Keratinocyte (primary cell): ENCODE data around the gene ELF4. TPM values are rescaled to one million over a fixed set of nuclear protein-coding genes. Genes with fewer than 3 reads are reported as not detected.

ENCODE experiments used
- DNase-seq: peaks from one replicate; pipeline ENCODE4 v3.0.0-alpha.2; 2011; ENCODE audit warnings: low read depth, missing footprints, low spot score
- FAIRE-seq: peaks from 2 replicates; lab custom pipeline; 2011; peaks lifted over from hg19 to GRCh38; lab: Jason Lieb, UNC
- H2AFZ ChIP-seq: 2 replicates; pipeline ENCODE4 v1.6.0; 2012; ENCODE audit warnings: low read length, control low read depth, inconsistent platforms; ENCODE audit not compliant: control insufficient read depth
- H3K27ac ChIP-seq: 2 replicates; pipeline ENCODE4 v1.5.1; 2011; ENCODE audit warnings: low read length; ENCODE audit not compliant: control insufficient read depth, insufficient read depth
- H3K27me3 ChIP-seq: 3 replicates; pipeline ENCODE4 v1.6.0; 2011; ENCODE audit warnings: low read length; ENCODE audit not compliant: control insufficient read depth, insufficient read depth; ENCODE audit errors: extremely low read depth
- H3K36me3 ChIP-seq, 2 experiments: 2 replicates in 1 of 2; 3 replicates in 1 of 2; pipeline ENCODE4 v1.5.1; 2011; ENCODE audit warnings: low read length in 2 of 2, mild to moderate bottlenecking in 1 of 2; ENCODE audit not compliant: control insufficient read depth in 2 of 2, insufficient read depth in 2 of 2; ENCODE audit errors: extremely low read depth in 1 of 2
- H3K4me1 ChIP-seq: 3 replicates; pipeline ENCODE4 v1.5.1; 2011; ENCODE audit warnings: low read length; ENCODE audit not compliant: control insufficient read depth, insufficient read depth; ENCODE audit errors: extremely low read depth
- H3K4me2 ChIP-seq: 3 replicates; pipeline ENCODE4 v1.6.0; 2011; ENCODE audit warnings: low read depth, low read length; ENCODE audit not compliant: control insufficient read depth, insufficient read depth; ENCODE audit errors: extremely low read depth
- H3K4me3 ChIP-seq, 3 experiments: fragments of 200-600 bp in 1 of 3; sonication (generic) in 1 of 3; 2 replicates in 2 of 3; 3 replicates in 1 of 3; pipeline ENCODE4 v1.5.1; 2011 to 2016; ENCODE audit warnings: low read length in 3 of 3, mild to moderate bottlenecking in 3 of 3, control low read depth in 2 of 3, inconsistent platforms in 1 of 3, low read depth in 1 of 3, mixed read lengths in 1 of 3, mixed run types in 1 of 3, moderate library complexity in 1 of 3; ENCODE audit not compliant: control insufficient read depth in 2 of 3, insufficient read depth in 2 of 3; ENCODE audit errors: extremely low read depth in 1 of 3
- H3K79me2 ChIP-seq: 2 replicates; pipeline ENCODE4 v1.6.0; 2012; ENCODE audit warnings: low read length; ENCODE audit not compliant: control insufficient read depth, insufficient read depth
- H3K9ac ChIP-seq: 3 replicates; pipeline ENCODE4 v1.6.0; 2011; ENCODE audit warnings: low read length; ENCODE audit not compliant: control insufficient read depth, insufficient read depth; ENCODE audit errors: extremely low read depth
- H3K9me1 ChIP-seq: 3 replicates; pipeline ENCODE4 v1.6.0; 2011; ENCODE audit warnings: low read length; ENCODE audit not compliant: control insufficient read depth, insufficient read depth; ENCODE audit errors: extremely low read depth
- H3K9me3 ChIP-seq: 2 replicates; pipeline ENCODE4 v1.5.1; 2012; ENCODE audit warnings: low read depth, low read length; ENCODE audit not compliant: control insufficient read depth
- H4K20me1 ChIP-seq: 3 replicates; pipeline ENCODE4 v1.6.0; 2011; ENCODE audit warnings: low read length; ENCODE audit not compliant: control insufficient read depth, insufficient read depth; ENCODE audit errors: extremely low read depth
- CTCF ChIP-seq, 3 experiments: IDR thresholded peaks in 1 of 3; conservative IDR thresholded peaks in 1 of 3; optimal IDR thresholded peaks in 1 of 3; 2 replicates in 2 of 3; 3 replicates in 1 of 3; pipeline versions ENCODE3 to v1.5.1; 2011; ENCODE audit warnings: low read length in 3 of 3, mild to moderate bottlenecking in 3 of 3, moderate library complexity in 2 of 3, control low read depth in 1 of 3, inconsistent platforms in 1 of 3; ENCODE audit not compliant: insufficient read depth in 2 of 3; ENCODE audit errors: extremely low read depth in 1 of 3
- EZH2 ChIP-seq: IDR thresholded peaks from one replicate; pipeline ENCODE4 v1.6.1; 2012; ENCODE audit warnings: inconsistent platforms, mild to moderate bottlenecking, low read length, moderate library complexity
- dilution Hi-C: fragments of 300-500 bp; cut with MboI; formaldehyde crosslinking; loops from one replicate; pipeline ENCODE4 v1.7.0; 2020; ENCODE audit warnings: low sequenced_read_pairs; ENCODE audit not compliant: extremely low pct_ligation_motif_present
- polyA plus RNA-seq, 5 experiments: library from polyadenylated mRNA; depleted of rRNA in 3 of 5; stranded (reverse) in 3 of 5; stranded (forward) in 1 of 5; unstranded in 1 of 5; fragments of >200 nt; gene quantifications; 1 replicate in 1 of 5; 2 replicates in 3 of 5; 3 replicates in 1 of 5; pipeline versions ENCODE4 v1.2.1 to v1.2.3, GENCODE V29; 2011 to 2012; ENCODE audit warnings: missing spikeins in 2 of 5, low read depth in 1 of 5, low replicate concordance in 1 of 5

ELF4 gene
- polyA plus RNA-seq, 1 donor (not counting 4 experiments of a cell fraction or from before 2014, with no cell fraction given), result 17.6 TPM

GRCh38 chrX:130082244-130083106 is 27.8 kb downstream of the ELF4 start:
- FAIRE-seq, result no peak
- Histone ChIP-seq H3K36me3 (peaks cover 0 to 5% of the 10 kb centered on the region in 2 experiments), H3K27ac (no peak overlapping the region), H3K4me2 (no peak overlapping the region), H4K20me1 (peaks cover 7% of the 10 kb centered on the region), H3K9ac (no peak overlapping the region), H3K79me2 (peaks cover 27% of the 10 kb centered on the region), H3K9me3 (no peaks in the 10 kb centered on the region), H3K4me3 (no peak overlapping the region), H3K27me3 (no peaks in the 10 kb centered on the region), H3K4me1 (no peaks in the 10 kb centered on the region), H3K9me1 (no peaks in the 10 kb centered on the region), H2AFZ (no peak overlapping the region)
- TF ChIP-seq CTCF (optimal IDR thresholded peaks at IDR 0.05 in 1 of 3, IDR thresholded peaks at IDR 0.05 in 1 of 3, conservative IDR thresholded peaks at IDR 0.05 in 1 of 3; ENCODE audit: extremely low read depth in 1 of 3, insufficient read depth in 2 of 3, low read length in 3 of 3) (no peak), EZH2 (no peak)
- no peak for DNase-seq
- dilution Hi-C loops, result no loop called here

GRCh38 chrX:130081421-130082045 is 28.8 kb downstream of the ELF4 start:
- H3K27ac ChIP-seq, result no peak overlapping the region

More at GRCh38 chrX:130081421-130082045, 28.8 kb downstream of the ELF4 start:
- H3K4me2 ChIP-seq, result no peak overlapping the region
- DNase-seq (no peak), FAIRE-seq (no peak)
- H3K27me3 ChIP-seq, result no peaks in the 10 kb centered on the region
- H3K79me2 ChIP-seq, result peaks cover 21% of the 10 kb centered on the region
- H3K36me3 ChIP-seq, result peaks cover 0 to 5% of the 10 kb centered on the region in 2 experiments
- no peak overlapping the region for H3K9ac ChIP-seq
- H3K9me1 ChIP-seq, result no peaks in the 10 kb centered on the region
- H2AFZ ChIP-seq, result no peak overlapping the region
- dilution Hi-C loops, result no loop called here
- H4K20me1 ChIP-seq, result peaks cover 7% of the 10 kb centered on the region
- no peaks in the 10 kb centered on the region for H3K4me1 ChIP-seq
- TF ChIP-seq CTCF (optimal IDR thresholded peaks at IDR 0.05 in 1 of 3, IDR thresholded peaks at IDR 0.05 in 1 of 3, conservative IDR thresholded peaks at IDR 0.05 in 1 of 3; ENCODE audit: extremely low read depth in 1 of 3, insufficient read depth in 2 of 3, low read length in 3 of 3) (no peak), EZH2 (no peak)
- H3K9me3 ChIP-seq, result no peaks in the 10 kb centered on the region
- H3K4me3 ChIP-seq, result no peak overlapping the region
